Gastroesophageal sphincter (tissue), 4 donors: ENCODE measurements around the gene SPEM2. TPM values are rescaled to one million over a fixed set of nuclear protein-coding genes. Genes with fewer than 3 reads are reported as not detected.

Experiments used
- ATAC-seq: fragments of 150-250 bp; one replicate; pipeline ENCODE4 v1.9.1; 2016; ENCODE audit warnings: mild to moderate bottlenecking, moderate library complexity
- H3K27ac ChIP-seq, 4 donors: fragments of 200-600 bp; sonication (generic) in 3 of 4; 1 replicate in 3 of 4; 2 replicates in 1 of 4; pipeline ENCODE4 v1.5.1; 2016 to 2019
- H3K27me3 ChIP-seq: fragments of 200-600 bp; sonication (generic); one replicate; pipeline ENCODE4 v1.5.1; 2019
- H3K36me3 ChIP-seq, 2 donors: fragments of 200-600 bp; sonication (generic); one replicate each; pipeline ENCODE4 v1.5.1; 2019; ENCODE audit warnings: control low read depth in 1 of 2
- H3K4me1 ChIP-seq, 3 donors: fragments of 200-600 bp; sonication (generic); 1 replicate in 2 of 3; 2 replicates in 1 of 3; pipeline ENCODE4 v1.5.1; 2016 to 2019; ENCODE audit warnings: control low read depth in 2 of 3
- H3K4me3 ChIP-seq, 2 donors: fragments of 200-600 bp; sonication (generic); one replicate each; pipeline ENCODE4 v1.5.1; 2019; ENCODE audit warnings: mild to moderate bottlenecking in 1 of 2, moderate library complexity in 1 of 2
- H3K9me3 ChIP-seq, 3 donors: fragments of 200-600 bp; sonication (generic); one replicate each; pipeline ENCODE4 v1.5.1; 2017 to 2019; ENCODE audit warnings: control low read depth in 2 of 3
- CTCF ChIP-seq, 4 experiments: fragments of 200-600 bp in 2 of 4; fragments of 450-650 bp in 2 of 4; sonication (generic) in 1 of 4; IDR thresholded peaks; one replicate each; pipeline ENCODE4 v1.5.1; 2017 to 2019; ENCODE audit warnings: antibody characterized with exemption in 4 of 4, mild to moderate bottlenecking in 2 of 4, moderate library complexity in 2 of 4
- EP300 ChIP-seq: sonication (generic); formaldehyde crosslinking; IDR thresholded peaks from one replicate; pipeline ENCODE4 v1.6.1; 2017; ENCODE audit warnings: antibody characterized with exemption, mild to moderate bottlenecking
- POLR2A ChIP-seq, 2 donors: fragments of 450-650 bp; IDR thresholded peaks; one replicate each; pipeline ENCODE4 v1.6.1; 2017; ENCODE audit warnings: antibody characterized with exemption in 2 of 2, mild to moderate bottlenecking in 2 of 2, moderate library complexity in 1 of 2
- POLR2AphosphoS5 ChIP-seq: sonication (generic); formaldehyde crosslinking; IDR thresholded peaks from one replicate; pipeline ENCODE4 v1.6.1; 2017; ENCODE audit warnings: antibody characterized with exemption
- whole genome bisulfite sequencing, 2 donors: methylation state at CpG; one replicate each; pipeline ENCODE4 v1.1.5; 2018; ENCODE audit warnings: low coverage in 1 of 2; 5-methylcytosine and 5-hydroxymethylcytosine counted together
- total RNA-seq, 4 donors: library from RNA; depleted of rRNA; stranded (reverse); fragments of >200 nt; gene quantifications; one replicate each; pipeline ENCODE4 v1.1.0, GENCODE V29; 2016

The SPEM2 gene
- total RNA-seq, 4 donors from 2014 or later: not detected

GRCh38 chr17:7426203-7426863 is 917 bp downstream of the SPEM2 start:
- no peak overlapping the region for H3K27ac ChIP-seq
- H3K4me1 ChIP-seq: no peaks in the 10 kb centered on the region
- H3K4me3 ChIP-seq: no peak overlapping the region
- no peaks in the 10 kb centered on the region for H3K27me3 ChIP-seq
- H3K9me3 ChIP-seq: no peaks in the 10 kb centered on the region
- no peak for TF ChIP-seq POLR2AphosphoS5
- WGBS, 2 donors: 93 to 94% methylated on average over 16 to 17 of the region's 33 CpGs
- ATAC-seq: no peak
- no peaks in the 10 kb centered on the region for H3K36me3 ChIP-seq

GRCh38 chr17:7426896-7427489 is 1.6 kb downstream of the SPEM2 start:
- H3K4me1 ChIP-seq: no peaks in the 10 kb centered on the region
- no peaks in the 10 kb centered on the region for H3K9me3 ChIP-seq
- no peak overlapping the region for H3K4me3 ChIP-seq
- no peaks in the 10 kb centered on the region for H3K36me3 ChIP-seq
- no CpG with 5 or more reads among the region's 29 CpGs for WGBS, 2 donors
- TF ChIP-seq POLR2A (IDR thresholded peaks at IDR 0.05): no peak
- TF ChIP-seq POLR2AphosphoS5: no peak
- TF ChIP-seq CTCF (IDR thresholded peaks at IDR 0.05): no peak
- TF ChIP-seq EP300: no peak
- ATAC-seq: no peak
- H3K27ac ChIP-seq: no peak overlapping the region
- peaks cover 2% of the 10 kb centered on the region for H3K27me3 ChIP-seq

- Histone ChIP-seq H3K27me3 (peaks cover 7% of the 10 kb centered on the region), H3K4me1 (no peaks in the 10 kb centered on the region), H3K36me3 (no peaks in the 10 kb centered on the region), H3K4me3 (no peak overlapping the region), H3K27ac (no peak overlapping the region), H3K9me3 (no peaks in the 10 kb centered on the region)
- 75 to 97% methylated on average over 3 to 6 of the region's 7 CpGs for WGBS, 2 donors
- no peak for ATAC-seq
- TF ChIP-seq POLR2AphosphoS5 (no peak), CTCF (IDR thresholded peaks at IDR 0.05) (no peak)
Observed at GRCh38 chr17:7427549-7427948, 2.1 kb downstream of the SPEM2 start.

GRCh38 chr17:7428557-7428956 is 3.1 kb downstream of the SPEM2 start, which contains the start of gene SPEM3:
Gene SPEM3, plus strand, starts transcription at chr17:7428857. Its CDS starts 46 bp downstream, at chr17:7428903.
- Histone ChIP-seq H3K36me3 (no peaks in the 10 kb centered on the region), H3K9me3 (no peaks in the 10 kb centered on the region), H3K27ac (no peak within 1 kb of the TSS), H3K4me3 (no peak within 1 kb of the TSS), H3K4me1 (no peaks in the 10 kb centered on the region), H3K27me3 (peaks cover 12% of the 10 kb centered on the region)
- TF ChIP-seq CTCF (IDR thresholded peaks at IDR 0.05): no peak
- no peak for TF ChIP-seq EP300
- WGBS, 2 donors: 61 to 70% methylated on average over 2 to 3 of the region's 5 CpGs
- no peak for ATAC-seq

GRCh38 chr17:7429722-7430121 is 4.3 kb downstream of the SPEM2 start:
- no peak overlapping the region for H3K4me3 ChIP-seq
- H3K36me3 ChIP-seq: no peaks in the 10 kb centered on the region
- peaks cover 24% of the 10 kb centered on the region for H3K27me3 ChIP-seq
- WGBS, 2 donors: 93% methylated on average over 5 of the region's 10 CpGs; no CpG with 5 or more reads in 1 of the 2 donors
- TF ChIP-seq CTCF (IDR thresholded peaks at IDR 0.05): no peak
- no peak for TF ChIP-seq POLR2A (IDR thresholded peaks at IDR 0.05)
- no peak for TF ChIP-seq POLR2AphosphoS5
- TF ChIP-seq EP300: no peak
- no peak overlapping the region for H3K27ac ChIP-seq
- H3K9me3 ChIP-seq: no peaks in the 10 kb centered on the region
- no peak for ATAC-seq
- peaks cover 0 to 2% (median 0%) of the 10 kb centered on the region in 3 donors for H3K4me1 ChIP-seq
